22Rv1 (cell line): ENCODE results near the gene NUB1.

Experiments used
- ZFX ChIP-seq: fragments of 450-650 bp; IDR thresholded peaks from 2 replicates; pipeline ENCODE4 v1.6.1; 2017; ENCODE audit warnings: antibody characterized with exemption, borderline replicate concordance
- TF ChIP-seq, protein P1 (sequence below): fragments of 450-650 bp; IDR thresholded peaks from 2 replicates; pipeline ENCODE4 v1.5.1; 2017; ENCODE audit warnings: mild to moderate bottlenecking

DNA sequence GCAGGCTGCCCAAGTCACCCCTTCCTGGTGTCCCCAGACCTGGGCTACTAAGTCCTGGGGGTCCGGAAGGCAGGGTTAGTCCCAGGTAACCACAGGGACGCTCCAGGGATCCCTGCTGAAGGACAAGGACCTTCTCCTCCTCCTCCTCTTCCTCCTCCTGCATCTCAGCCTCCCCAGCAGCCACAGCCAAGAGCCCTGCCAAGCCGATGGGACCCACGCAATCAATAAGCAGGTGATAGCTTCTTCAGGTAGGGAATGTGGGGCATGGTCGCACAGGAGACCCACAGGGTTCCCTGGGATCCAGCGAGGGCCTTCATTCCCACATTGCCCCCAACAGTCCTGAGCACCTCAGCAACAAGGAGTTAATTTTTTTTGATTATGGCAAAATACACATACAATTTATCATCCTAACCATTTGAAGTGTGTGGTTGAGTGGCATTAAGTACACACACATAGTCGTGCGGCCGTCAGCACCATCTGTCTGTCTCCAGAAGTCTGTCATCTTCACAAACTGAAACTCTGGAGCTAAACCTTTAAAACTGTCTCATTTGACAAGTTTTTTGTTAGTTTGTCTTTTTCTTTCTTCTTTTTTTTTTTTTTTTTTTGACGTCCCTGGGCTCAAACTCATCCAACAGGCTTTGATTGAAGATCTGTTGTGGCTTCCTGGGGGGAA is 86.2 kb downstream of the NUB1 start:
- TF ChIP-seq, protein P1, sequence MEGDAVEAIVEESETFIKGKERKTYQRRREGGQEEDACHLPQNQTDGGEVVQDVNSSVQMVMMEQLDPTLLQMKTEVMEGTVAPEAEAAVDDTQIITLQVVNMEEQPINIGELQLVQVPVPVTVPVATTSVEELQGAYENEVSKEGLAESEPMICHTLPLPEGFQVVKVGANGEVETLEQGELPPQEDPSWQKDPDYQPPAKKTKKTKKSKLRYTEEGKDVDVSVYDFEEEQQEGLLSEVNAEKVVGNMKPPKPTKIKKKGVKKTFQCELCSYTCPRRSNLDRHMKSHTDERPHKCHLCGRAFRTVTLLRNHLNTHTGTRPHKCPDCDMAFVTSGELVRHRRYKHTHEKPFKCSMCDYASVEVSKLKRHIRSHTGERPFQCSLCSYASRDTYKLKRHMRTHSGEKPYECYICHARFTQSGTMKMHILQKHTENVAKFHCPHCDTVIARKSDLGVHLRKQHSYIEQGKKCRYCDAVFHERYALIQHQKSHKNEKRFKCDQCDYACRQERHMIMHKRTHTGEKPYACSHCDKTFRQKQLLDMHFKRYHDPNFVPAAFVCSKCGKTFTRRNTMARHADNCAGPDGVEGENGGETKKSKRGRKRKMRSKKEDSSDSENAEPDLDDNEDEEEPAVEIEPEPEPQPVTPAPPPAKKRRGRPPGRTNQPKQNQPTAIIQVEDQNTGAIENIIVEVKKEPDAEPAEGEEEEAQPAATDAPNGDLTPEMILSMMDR: no peak
- no peak for TF ChIP-seq ZFX
